AG09319 (cell line): ENCODE data around the gene DPP10.

Experiments
- DNase-seq: peaks from one replicate; pipeline ENCODE4 v3.0.0-alpha.2; 2010; ENCODE audit warnings: low read depth; ENCODE audit errors: extremely low read depth
- CTCF ChIP-seq: IDR thresholded peaks from 2 replicates; pipeline ENCODE4 v1.5.1; 2011; ENCODE audit warnings: low read depth, mild to moderate bottlenecking, inconsistent platforms, low read length, moderate library complexity

The DPP10 gene

GRCh38 chr2:114598329-114598728, 155.9 kb downstream of the DPP10 start:
- TF ChIP-seq CTCF, result no peak
- no peak for DNase-seq

DNA sequence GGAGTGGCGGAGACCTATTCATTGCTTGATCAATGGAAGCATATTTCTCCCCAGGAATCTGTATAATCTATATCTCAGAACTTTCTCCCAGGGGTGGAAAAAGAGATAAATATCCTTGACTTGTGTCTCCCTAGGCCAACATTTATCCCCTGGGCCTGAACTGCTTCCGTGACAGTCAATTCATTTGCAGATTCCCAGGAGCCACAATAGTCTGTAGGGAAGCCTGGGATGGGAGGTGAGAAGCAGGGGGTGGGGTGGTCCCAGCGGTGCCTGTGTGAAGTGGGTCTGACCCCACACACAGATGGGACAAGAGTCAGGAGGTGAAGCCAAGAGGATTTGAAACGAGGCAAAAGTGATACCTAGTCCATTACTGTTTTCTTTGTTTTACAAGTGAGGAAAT, 166.8 kb downstream of the DPP10 start:
- no peak for DNase-seq

GRCh38 chr2:114609801-114610200, 167.4 kb downstream of the DPP10 start:
- DNase-seq, result no peak
- TF ChIP-seq CTCF, result no peak

More for the DNA sequence above, 166.8 kb downstream of the DPP10 start:
- TF ChIP-seq CTCF, result no peak

DNA sequence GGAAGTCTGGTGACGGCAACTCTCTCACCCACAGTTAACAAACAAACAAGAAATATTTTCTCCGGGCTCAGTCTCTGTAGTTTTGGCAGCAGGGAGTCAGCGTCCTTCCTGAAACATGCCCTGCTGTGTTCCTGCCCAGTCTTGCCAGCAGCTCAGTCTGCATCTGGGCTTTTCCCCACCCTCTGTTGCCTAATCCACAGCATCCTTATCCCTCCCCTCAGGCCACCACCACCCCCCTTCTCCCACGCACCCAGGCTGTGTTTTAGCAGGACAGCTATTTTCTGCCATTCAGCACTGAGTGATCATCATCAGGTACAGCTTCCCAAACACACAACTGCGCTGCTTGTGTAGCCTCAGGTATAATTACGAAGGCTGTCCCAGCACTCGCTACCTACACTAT, 168.2 kb downstream of the DPP10 start:
- DNase-seq, result no peak
- TF ChIP-seq CTCF, result no peak

- no peak for DNase-seq
- no peak for TF ChIP-seq CTCF
These were observed 172.2 kb downstream of the DPP10 start for GRCh38 chr2:114614592-114614991.

DNA sequence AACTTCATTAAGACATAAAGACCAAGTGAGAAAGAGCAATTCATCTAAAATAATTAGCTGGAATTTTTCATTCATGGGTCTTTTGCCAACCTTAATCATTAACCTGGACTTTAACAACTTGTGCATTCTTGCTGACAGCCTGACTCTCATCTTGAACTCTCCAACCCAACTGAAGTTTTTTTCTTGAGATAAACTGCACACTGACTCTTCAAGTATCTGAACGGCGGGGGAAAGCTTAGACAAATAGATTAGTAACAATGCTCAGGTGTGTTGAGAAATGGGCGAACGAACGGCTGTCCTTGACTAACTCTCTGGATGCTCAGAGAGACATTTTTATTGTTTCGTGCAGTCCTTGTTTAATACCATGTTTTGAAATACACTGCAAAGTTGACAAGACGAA, 186.0 kb downstream of the DPP10 start:
- no peak for TF ChIP-seq CTCF
- DNase-seq, result no peak

DNA sequence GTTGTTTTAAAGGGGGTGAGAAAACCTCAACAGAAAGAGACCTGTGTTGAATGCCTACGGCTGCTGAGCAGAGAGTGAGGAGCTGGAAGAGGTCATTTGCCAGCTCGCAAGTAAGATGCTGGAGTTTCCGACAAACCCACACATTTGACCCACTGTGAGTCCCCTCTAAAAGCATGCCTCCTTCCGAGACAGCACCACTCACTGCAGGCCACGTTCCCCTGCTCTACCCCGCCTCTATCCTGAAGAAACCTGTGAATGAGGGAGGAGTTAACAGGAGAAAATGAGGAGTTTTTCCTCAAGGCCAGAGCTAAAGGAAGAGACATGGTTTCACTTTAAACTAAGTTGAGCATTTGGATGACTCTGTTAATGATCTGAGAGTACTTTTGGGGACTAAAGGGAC, 188.7 kb downstream of the DPP10 start:
- no peak for DNase-seq
- TF ChIP-seq CTCF, result no peak
